HAP-1 (cell line): ENCODE results near the gene PEX11A.

ENCODE experiments used
- DNase-seq, 2 experiments: peaks; one replicate each; pipeline ENCODE4 v3.0.0-alpha.2; 2016 to 2020; ENCODE audit warnings: low spot score in 2 of 2
- H3K27me3 ChIP-seq: fragments of 250-450 bp; sonication (Bioruptor Pico); 2 replicates; pipeline ENCODE4 v1.5.1; 2020; ENCODE audit warnings: low read depth, mild to moderate bottlenecking, moderate library complexity
- H3K36me3 ChIP-seq: fragments of 250-450 bp; sonication (Bioruptor Pico); replicated peaks from 2 replicates; pipeline ENCODE4 v1.5.1; 2020; ENCODE audit warnings: mild to moderate bottlenecking
- H3K4me1 ChIP-seq: fragments of 250-450 bp; sonication (Bioruptor Pico); 2 replicates; pipeline ENCODE4 v1.5.1; 2020; ENCODE audit warnings: mild to moderate bottlenecking
- H3K4me3 ChIP-seq: fragments of 250-450 bp; sonication (Bioruptor Pico); 2 replicates; pipeline ENCODE4 v1.5.1; 2020; ENCODE audit warnings: mild to moderate bottlenecking, moderate library complexity
- H3K9me3 ChIP-seq: fragments of 250-450 bp; sonication (Bioruptor Pico); 2 replicates; pipeline ENCODE4 v1.5.1; 2020; ENCODE audit warnings: mild to moderate bottlenecking, moderate library complexity
- in situ Hi-C: fragments of 300-500 bp; cut with MboI; formaldehyde crosslinking; loops from 3 replicates; pipeline ENCODE4 v1.14.3; 2020; ENCODE audit warnings: low sequenced_read_pairs, inconsistent platforms, mixed read lengths

PEX11A gene

DNA sequence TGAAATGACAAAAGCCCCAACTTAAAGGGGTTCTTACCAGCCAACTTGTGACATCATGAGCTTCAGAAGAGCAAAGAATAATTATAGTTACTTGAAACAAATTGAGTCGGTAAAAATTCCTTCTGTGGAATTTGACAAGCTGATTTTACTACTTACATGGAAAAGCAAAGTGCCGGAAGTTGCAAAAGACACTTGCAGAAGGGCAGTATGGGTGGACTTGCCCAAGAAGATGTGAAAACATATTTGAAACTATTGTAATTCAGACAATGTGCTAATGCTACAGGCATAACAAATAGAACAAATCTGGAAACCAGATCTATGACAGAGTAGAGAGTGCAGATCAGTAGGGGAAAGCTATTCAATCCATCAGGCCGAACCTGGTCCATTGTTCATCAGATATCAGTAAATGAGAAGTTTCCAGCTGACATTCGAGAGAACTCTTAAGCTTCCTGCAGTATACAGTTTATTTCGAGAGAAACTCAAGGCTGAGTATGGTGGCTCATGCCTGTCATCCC lies 32.8 kb downstream of the PEX11A start:
- Histone ChIP-seq H3K4me1 (peaks cover 4% of the 10 kb centered on the region; the same call in 1 of the 2 replicates), H3K27me3 (no peaks in the 10 kb centered on the region), H3K4me3 (no peak overlapping the region), H3K9me3 (no peaks in the 10 kb centered on the region), H3K36me3 (peaks cover 2% of the 10 kb centered on the region; the same call in 1 of the 2 replicates)
- in situ Hi-C loops = no loop called here
- DNase-seq = no peak

DNA sequence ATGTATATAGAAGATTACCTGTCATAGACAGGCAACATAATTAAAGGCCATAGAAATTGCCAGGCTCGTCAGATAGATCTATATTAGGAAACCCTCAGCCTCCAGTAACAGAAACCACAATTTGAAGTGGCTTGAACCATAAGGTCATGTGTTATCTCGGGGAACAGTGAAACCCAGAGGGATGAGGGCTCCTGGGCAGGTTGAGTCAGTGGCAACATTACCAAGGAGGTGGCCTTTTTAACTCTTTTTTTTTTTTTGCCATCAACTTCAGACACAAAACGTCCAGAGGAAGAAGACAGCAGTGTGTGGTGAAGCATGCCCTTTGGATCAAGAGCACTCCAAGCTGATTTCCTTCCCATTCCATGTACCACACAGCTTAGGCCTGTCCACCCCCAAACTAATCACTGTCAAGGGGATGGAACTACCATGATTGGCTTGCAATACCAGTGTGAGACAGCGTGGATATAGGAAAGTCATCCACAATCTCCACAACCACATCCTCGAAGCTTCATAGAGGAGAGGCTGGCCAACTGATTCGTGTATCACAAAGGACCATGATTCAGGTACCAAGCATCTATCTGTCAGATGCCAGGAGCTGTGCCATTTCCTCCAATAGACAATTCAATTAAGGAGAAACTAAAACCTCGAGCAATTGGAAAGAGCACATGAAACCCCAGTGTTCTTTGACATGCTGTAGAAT lies 34.3 kb downstream of the PEX11A start:
- no peaks in the 10 kb centered on the region for H3K27me3 ChIP-seq
- peaks cover 4% of the 10 kb centered on the region; the same call in 1 of the 2 replicates for H3K4me1 ChIP-seq
- DNase-seq = no peak
- in situ Hi-C loops = no loop called here
- H3K9me3 ChIP-seq = no peaks in the 10 kb centered on the region
- H3K4me3 ChIP-seq = no peak overlapping the region
- peaks cover 5% of the 10 kb centered on the region for H3K36me3 ChIP-seq

- H3K36me3 ChIP-seq = peaks cover 5% of the 10 kb centered on the region
- peak; percentile 43 to 79 for DNase-seq
- no peaks in the 10 kb centered on the region for H3K27me3 ChIP-seq
- peaks cover 4% of the 10 kb centered on the region; the same call in 1 of the 2 replicates for H3K4me1 ChIP-seq
- in situ Hi-C loops = no loop called here
- no peaks in the 10 kb centered on the region for H3K9me3 ChIP-seq
- peak within 1 kb of the TSS; percentile 92 for H3K4me3 ChIP-seq
These were observed 35.4 kb downstream of the PEX11A start, which contains the start of gene KIF7 for GRCh38 chr15:89654847-89655805. KIF7 (minus strand) TSS chr15:89655467; CDS start chr15:89652930, 2,537 bp downstream.

DNA sequence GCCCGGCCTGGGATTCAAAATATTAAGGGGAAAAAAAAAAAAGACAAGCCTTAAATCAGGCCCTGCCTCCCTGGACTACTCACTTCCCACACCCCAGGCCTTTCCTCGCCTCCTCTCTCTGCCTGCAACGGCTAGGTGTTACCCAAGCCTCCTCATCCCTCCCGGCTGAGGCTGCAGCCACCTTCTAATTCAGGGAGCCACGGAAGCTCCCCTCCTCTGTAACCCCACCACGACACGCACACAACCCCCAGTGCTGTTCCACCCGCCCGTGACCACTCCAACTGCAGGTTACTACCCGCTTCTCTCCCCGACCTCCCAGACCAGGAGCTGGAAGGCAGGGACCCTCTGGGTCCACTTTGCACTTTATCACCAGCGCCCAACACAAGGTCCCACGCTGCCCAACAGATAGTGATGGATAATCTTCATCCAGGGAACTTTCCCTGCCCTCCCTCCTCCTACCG lies 36.2 kb downstream of the PEX11A start:
- Histone ChIP-seq H3K36me3 (peaks cover 5% of the 10 kb centered on the region), H3K4me3 (peak overlapping the region; percentile 92), H3K4me1 (peaks cover 4% of the 10 kb centered on the region; the same call in 1 of the 2 replicates), H3K9me3 (no peaks in the 10 kb centered on the region), H3K27me3 (no peaks in the 10 kb centered on the region)
- DNase-seq = no peak
- in situ Hi-C loops = no loop called here

- Histone ChIP-seq H3K9me3 (no peaks in the 10 kb centered on the region), H3K4me3 (no peak overlapping the region), H3K36me3 (peaks cover 5% of the 10 kb centered on the region), H3K4me1 (peaks cover 4% of the 10 kb centered on the region; the same call in 1 of the 2 replicates), H3K27me3 (no peaks in the 10 kb centered on the region)
- in situ Hi-C loops = no loop called here
- no peak for DNase-seq
These were observed 37.0 kb downstream of the PEX11A start for GRCh38 chr15:89653578-89653977.

DNA sequence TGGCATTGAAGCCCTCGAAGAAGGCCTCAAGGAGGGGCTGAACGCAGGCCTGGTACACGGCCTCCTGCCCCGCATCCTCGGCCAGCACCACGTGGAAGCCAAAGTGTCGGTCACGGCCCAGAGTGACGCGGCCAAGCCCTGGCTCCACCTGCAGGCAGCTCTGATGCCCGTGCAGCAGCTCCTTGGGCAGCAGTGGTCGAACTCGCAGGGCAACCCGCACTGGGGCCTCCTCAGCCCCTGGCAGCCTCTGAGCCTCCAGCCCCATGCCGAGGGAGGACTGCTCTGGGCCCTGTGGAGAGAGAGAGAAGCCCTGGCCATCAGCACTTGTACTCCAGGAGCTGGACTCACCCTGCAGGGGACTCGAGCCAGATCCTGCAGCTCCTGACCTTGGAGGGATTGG lies 37.9 kb downstream of the PEX11A start:
- in situ Hi-C loops = no loop called here
- no peak for DNase-seq

GRCh38 chr15:89652131-89652530 lies 38.4 kb downstream of the PEX11A start:
- DNase-seq = no peak
- Histone ChIP-seq H3K9me3 (no peaks in the 10 kb centered on the region), H3K4me1 (peaks cover 4% of the 10 kb centered on the region; the same call in 1 of the 2 replicates), H3K4me3 (no peak overlapping the region), H3K27me3 (no peaks in the 10 kb centered on the region), H3K36me3 (peaks cover 5% of the 10 kb centered on the region)
- in situ Hi-C loops = no loop called here

More for the DNA sequence above, 37.9 kb downstream of the PEX11A start:
- Histone ChIP-seq H3K9me3 (no peaks in the 10 kb centered on the region), H3K4me1 (peaks cover 4% of the 10 kb centered on the region; the same call in 1 of the 2 replicates), H3K36me3 (peaks cover 5% of the 10 kb centered on the region), H3K27me3 (no peaks in the 10 kb centered on the region), H3K4me3 (no peak overlapping the region)

- Histone ChIP-seq H3K4me3 (no peak overlapping the region), H3K9me3 (no peaks in the 10 kb centered on the region), H3K36me3 (peaks cover 22% of the 10 kb centered on the region), H3K4me1 (no peaks in the 10 kb centered on the region), H3K27me3 (no peaks in the 10 kb centered on the region)
- in situ Hi-C loops = no loop called here
- no peak for DNase-seq
These were observed 40.8 kb downstream of the PEX11A start for GRCh38 chr15:89649716-89650115.

DNA sequence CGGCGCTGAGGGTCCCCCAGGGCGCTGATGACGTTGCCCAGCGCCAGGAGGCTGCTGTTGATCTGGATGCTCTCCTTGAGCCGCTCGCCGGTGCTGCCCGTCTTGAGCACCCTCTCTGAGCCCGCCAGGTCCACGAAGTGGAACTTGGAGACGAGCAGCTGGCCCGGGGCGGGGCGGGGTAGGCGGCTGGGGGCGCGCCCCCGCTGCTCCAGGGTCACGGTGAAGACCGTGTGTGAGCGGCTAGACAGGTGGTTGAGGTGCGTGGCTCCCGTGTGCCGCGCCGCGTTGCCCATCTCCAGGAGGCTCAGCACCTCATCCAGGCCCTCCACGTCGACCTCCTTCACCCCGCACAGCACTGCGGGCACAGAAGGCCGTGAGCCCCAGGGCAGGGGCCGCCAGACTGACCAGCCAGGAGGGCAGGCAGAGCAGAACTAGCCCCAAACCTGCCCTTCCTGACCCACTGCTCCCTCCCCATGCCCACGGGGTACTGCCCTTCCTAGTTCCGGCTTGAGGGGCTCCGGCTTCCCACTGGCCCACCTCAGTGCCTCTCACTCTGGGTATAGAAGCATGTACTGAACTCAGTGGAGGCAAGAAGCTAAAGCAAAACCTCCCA lies 41.4 kb downstream of the PEX11A start:
- no peaks in the 10 kb centered on the region for H3K27me3 ChIP-seq
- H3K4me3 ChIP-seq = no peak overlapping the region
- H3K4me1 ChIP-seq = no peaks in the 10 kb centered on the region
- no peaks in the 10 kb centered on the region for H3K9me3 ChIP-seq
- in situ Hi-C loops = no loop called here
- no peak for DNase-seq
- H3K36me3 ChIP-seq = peaks cover 23% of the 10 kb centered on the region

- Histone ChIP-seq H3K9me3 (no peaks in the 10 kb centered on the region), H3K4me1 (no peaks in the 10 kb centered on the region), H3K36me3 (peaks cover 25% of the 10 kb centered on the region), H3K4me3 (no peak overlapping the region), H3K27me3 (no peaks in the 10 kb centered on the region)
- in situ Hi-C loops = no loop called here
- no peak for DNase-seq
These were observed 42.2 kb downstream of the PEX11A start for GRCh38 chr15:89648106-89649012.

- Histone ChIP-seq H3K9me3 (no peaks in the 10 kb centered on the region), H3K36me3 (peaks cover 20% of the 10 kb centered on the region), H3K27me3 (no peaks in the 10 kb centered on the region), H3K4me3 (no peak overlapping the region), H3K4me1 (no peaks in the 10 kb centered on the region)
- in situ Hi-C loops = no loop called here
- DNase-seq = peak in 1 of 2 experiments; percentile 91
These were observed 43.2 kb downstream of the PEX11A start for GRCh38 chr15:89647191-89647851.

DNA sequence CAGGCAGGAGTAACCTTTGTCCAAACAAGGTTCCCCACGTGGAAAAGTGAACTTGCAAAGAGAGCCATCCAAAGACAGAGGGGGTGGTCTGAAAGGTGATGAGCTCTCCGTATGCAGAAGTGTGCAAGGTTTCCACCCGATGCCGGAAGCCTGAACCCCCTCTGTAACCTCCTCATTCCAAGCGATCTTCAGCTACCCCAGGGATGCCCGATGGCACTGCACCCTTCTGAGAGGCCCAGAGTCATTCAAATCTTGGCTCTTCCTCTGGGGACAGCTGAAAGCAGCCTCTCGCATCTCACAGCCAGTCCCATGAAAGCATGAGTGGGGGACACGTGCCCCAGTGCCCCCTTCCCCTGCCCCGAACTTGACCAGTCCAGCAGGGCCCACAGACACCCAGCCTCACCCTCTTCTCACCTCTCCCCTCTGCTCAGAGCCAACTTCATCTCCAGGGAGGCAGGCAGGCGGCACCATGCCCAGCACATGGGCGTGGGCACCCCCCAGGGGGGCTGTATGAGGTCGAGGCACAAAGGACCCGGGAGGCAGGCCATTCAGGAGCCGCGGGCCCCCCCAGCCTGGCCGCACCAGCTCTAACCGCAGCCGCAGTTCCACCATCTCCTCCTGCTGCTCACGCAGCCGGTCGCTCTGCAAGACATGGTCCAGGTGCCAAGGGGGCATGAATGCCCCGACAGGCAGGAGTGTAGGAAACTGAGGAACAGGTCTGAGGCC lies 44.0 kb downstream of the PEX11A start:
- H3K9me3 ChIP-seq = no peaks in the 10 kb centered on the region
- H3K4me1 ChIP-seq = no peaks in the 10 kb centered on the region
- in situ Hi-C loops = no loop called here
- H3K36me3 ChIP-seq = peaks cover 20% of the 10 kb centered on the region
- H3K27me3 ChIP-seq = no peaks in the 10 kb centered on the region
- H3K4me3 ChIP-seq = no peak overlapping the region
- DNase-seq = no peak
